ENCODE data around the gene FHIT.

Gene FHIT

GRCh38 chr3:60490992-60491391 lies 760.3 kb downstream of the FHIT start:
- Histone ChIP-seq H3K4me3 (ENCODE audit: low read depth, low read length) (no peak overlapping the region), H3K4me1 (ENCODE audit: control insufficient read depth, insufficient read depth, low read length) (no peaks in the 10 kb centered on the region), H3K27me3 (ENCODE audit: control insufficient read depth, insufficient read depth, low read length) (no peaks in the 10 kb centered on the region), H3K9ac (ENCODE audit: low read depth, low read length) (no peak overlapping the region), H3K9me3 (ENCODE audit: control insufficient read depth, insufficient read depth, low read length) (no peaks in the 10 kb centered on the region), H3K36me3 (ENCODE audit: control insufficient read depth, insufficient read depth, low read length) (no peaks in the 10 kb centered on the region)

- H3K27me3 ChIP-seq (ENCODE audit: control insufficient read depth, insufficient read depth, low read length) = no peaks in the 10 kb centered on the region
- H3K36me3 ChIP-seq (ENCODE audit: control insufficient read depth, insufficient read depth, low read length) = peaks cover 3% of the 10 kb centered on the region
- no peak overlapping the region for H3K4me3 ChIP-seq (ENCODE audit: low read depth, low read length)
- peaks cover 5% of the 10 kb centered on the region for H3K4me1 ChIP-seq (ENCODE audit: control insufficient read depth, insufficient read depth, low read length)
- H3K9ac ChIP-seq (ENCODE audit: low read depth, low read length) = no peak overlapping the region
- H3K9me3 ChIP-seq (ENCODE audit: control insufficient read depth, insufficient read depth, low read length) = no peaks in the 10 kb centered on the region
Measured at GRCh38 chr3:60475096-60475495, 776.2 kb downstream of the FHIT start.

GRCh38 chr3:60469481-60469880 lies 781.8 kb downstream of the FHIT start:
- peaks cover 3% of the 10 kb centered on the region for H3K36me3 ChIP-seq (ENCODE audit: control insufficient read depth, insufficient read depth, low read length)
- no peaks in the 10 kb centered on the region for H3K27me3 ChIP-seq (ENCODE audit: control insufficient read depth, insufficient read depth, low read length)
- H3K4me1 ChIP-seq (ENCODE audit: control insufficient read depth, insufficient read depth, low read length) = peaks cover 9% of the 10 kb centered on the region

GRCh38 chr3:60463685-60464084 lies 787.6 kb downstream of the FHIT start:
- Histone ChIP-seq H3K4me3 (ENCODE audit: low read depth, low read length) (no peak overlapping the region), H3K9ac (ENCODE audit: low read depth, low read length) (no peak overlapping the region), H3K27me3 (ENCODE audit: control insufficient read depth, insufficient read depth, low read length) (no peaks in the 10 kb centered on the region), H3K36me3 (ENCODE audit: control insufficient read depth, insufficient read depth, low read length) (no peaks in the 10 kb centered on the region), H3K4me1 (ENCODE audit: control insufficient read depth, insufficient read depth, low read length) (no peaks in the 10 kb centered on the region), H3K9me3 (ENCODE audit: control insufficient read depth, insufficient read depth, low read length) (no peaks in the 10 kb centered on the region)

More at GRCh38 chr3:60469481-60469880, 781.8 kb downstream of the FHIT start:
- no peak overlapping the region for H3K4me3 ChIP-seq (ENCODE audit: low read depth, low read length)
- no peak overlapping the region for H3K9ac ChIP-seq (ENCODE audit: low read depth, low read length)
- no peaks in the 10 kb centered on the region for H3K9me3 ChIP-seq (ENCODE audit: control insufficient read depth, insufficient read depth, low read length)

GRCh38 chr3:60461267-60461666 lies 790.0 kb downstream of the FHIT start:
- H3K27me3 ChIP-seq (ENCODE audit: control insufficient read depth, insufficient read depth, low read length) = no peaks in the 10 kb centered on the region
- no peaks in the 10 kb centered on the region for H3K4me1 ChIP-seq (ENCODE audit: control insufficient read depth, insufficient read depth, low read length)
- H3K4me3 ChIP-seq (ENCODE audit: low read depth, low read length) = no peak overlapping the region
- no peaks in the 10 kb centered on the region for H3K9me3 ChIP-seq (ENCODE audit: control insufficient read depth, insufficient read depth, low read length)
- H3K36me3 ChIP-seq (ENCODE audit: control insufficient read depth, insufficient read depth, low read length) = no peaks in the 10 kb centered on the region
- H3K9ac ChIP-seq (ENCODE audit: low read depth, low read length) = no peak overlapping the region

- no peak overlapping the region for H3K9ac ChIP-seq (ENCODE audit: low read depth, low read length)
- no peaks in the 10 kb centered on the region for H3K4me1 ChIP-seq (ENCODE audit: control insufficient read depth, insufficient read depth, low read length)
- no peaks in the 10 kb centered on the region for H3K36me3 ChIP-seq (ENCODE audit: control insufficient read depth, insufficient read depth, low read length)
- H3K9me3 ChIP-seq (ENCODE audit: control insufficient read depth, insufficient read depth, low read length) = no peaks in the 10 kb centered on the region
- no peaks in the 10 kb centered on the region for H3K27me3 ChIP-seq (ENCODE audit: control insufficient read depth, insufficient read depth, low read length)
- no peak overlapping the region for H3K4me3 ChIP-seq (ENCODE audit: low read depth, low read length)
Measured at GRCh38 chr3:60456180-60456579, 795.1 kb downstream of the FHIT start.

- H3K27me3 ChIP-seq (ENCODE audit: control insufficient read depth, insufficient read depth, low read length) = no peaks in the 10 kb centered on the region
- H3K4me1 ChIP-seq (ENCODE audit: control insufficient read depth, insufficient read depth, low read length) = no peaks in the 10 kb centered on the region
- H3K36me3 ChIP-seq (ENCODE audit: control insufficient read depth, insufficient read depth, low read length) = no peaks in the 10 kb centered on the region
- H3K9me3 ChIP-seq (ENCODE audit: control insufficient read depth, insufficient read depth, low read length) = no peaks in the 10 kb centered on the region
- no peak overlapping the region for H3K4me3 ChIP-seq (ENCODE audit: low read depth, low read length)
- H3K9ac ChIP-seq (ENCODE audit: low read depth, low read length) = no peak overlapping the region
Measured at GRCh38 chr3:60453326-60453725, 797.9 kb downstream of the FHIT start.

GRCh38 chr3:60448696-60449095 lies 802.6 kb downstream of the FHIT start:
- H3K4me3 ChIP-seq (ENCODE audit: low read depth, low read length) = no peak overlapping the region
- H3K36me3 ChIP-seq (ENCODE audit: control insufficient read depth, insufficient read depth, low read length) = no peaks in the 10 kb centered on the region
- no peaks in the 10 kb centered on the region for H3K27me3 ChIP-seq (ENCODE audit: control insufficient read depth, insufficient read depth, low read length)
- no peak overlapping the region for H3K9ac ChIP-seq (ENCODE audit: low read depth, low read length)
- no peaks in the 10 kb centered on the region for H3K4me1 ChIP-seq (ENCODE audit: control insufficient read depth, insufficient read depth, low read length)
- no peaks in the 10 kb centered on the region for H3K9me3 ChIP-seq (ENCODE audit: control insufficient read depth, insufficient read depth, low read length)

- no peaks in the 10 kb centered on the region for H3K9me3 ChIP-seq (ENCODE audit: control insufficient read depth, insufficient read depth, low read length)
- no peak overlapping the region for H3K9ac ChIP-seq (ENCODE audit: low read depth, low read length)
- H3K27me3 ChIP-seq (ENCODE audit: control insufficient read depth, insufficient read depth, low read length) = no peaks in the 10 kb centered on the region
- no peaks in the 10 kb centered on the region for H3K36me3 ChIP-seq (ENCODE audit: control insufficient read depth, insufficient read depth, low read length)
- H3K4me1 ChIP-seq (ENCODE audit: control insufficient read depth, insufficient read depth, low read length) = no peaks in the 10 kb centered on the region
- no peak overlapping the region for H3K4me3 ChIP-seq (ENCODE audit: low read depth, low read length)
Measured at GRCh38 chr3:60445446-60445845, 805.8 kb downstream of the FHIT start.

GRCh38 chr3:60444898-60445437 lies 806.3 kb downstream of the FHIT start:
- no peaks in the 10 kb centered on the region for H3K36me3 ChIP-seq (ENCODE audit: control insufficient read depth, insufficient read depth, low read length)
- no peak overlapping the region for H3K4me3 ChIP-seq (ENCODE audit: low read depth, low read length)
- peaks cover 1% of the 10 kb centered on the region for H3K4me1 ChIP-seq (ENCODE audit: control insufficient read depth, insufficient read depth, low read length)
- no peaks in the 10 kb centered on the region for H3K9me3 ChIP-seq (ENCODE audit: control insufficient read depth, insufficient read depth, low read length)
- no peak overlapping the region for H3K9ac ChIP-seq (ENCODE audit: low read depth, low read length)
- H3K27me3 ChIP-seq (ENCODE audit: control insufficient read depth, insufficient read depth, low read length) = no peaks in the 10 kb centered on the region

- no peaks in the 10 kb centered on the region for H3K27me3 ChIP-seq (ENCODE audit: control insufficient read depth, insufficient read depth, low read length)
- peaks cover 4% of the 10 kb centered on the region for H3K4me1 ChIP-seq (ENCODE audit: control insufficient read depth, insufficient read depth, low read length)
- no peaks in the 10 kb centered on the region for H3K36me3 ChIP-seq (ENCODE audit: control insufficient read depth, insufficient read depth, low read length)
- no peak overlapping the region for H3K4me3 ChIP-seq (ENCODE audit: low read depth, low read length)
- no peak overlapping the region for H3K9ac ChIP-seq (ENCODE audit: low read depth, low read length)
- H3K9me3 ChIP-seq (ENCODE audit: control insufficient read depth, insufficient read depth, low read length) = no peaks in the 10 kb centered on the region
Measured at GRCh38 chr3:60440869-60441268, 810.4 kb downstream of the FHIT start.

- Histone ChIP-seq H3K4me1 (ENCODE audit: control insufficient read depth, insufficient read depth, low read length) (peaks cover 4% of the 10 kb centered on the region), H3K27me3 (ENCODE audit: control insufficient read depth, insufficient read depth, low read length) (no peaks in the 10 kb centered on the region), H3K4me3 (ENCODE audit: low read depth, low read length) (no peak overlapping the region), H3K36me3 (ENCODE audit: control insufficient read depth, insufficient read depth, low read length) (no peaks in the 10 kb centered on the region), H3K9ac (ENCODE audit: low read depth, low read length) (no peak overlapping the region), H3K9me3 (ENCODE audit: control insufficient read depth, insufficient read depth, low read length) (no peaks in the 10 kb centered on the region)
Measured at GRCh38 chr3:60435941-60436650, 815.2 kb downstream of the FHIT start.
